ENCODE measurements around the gene ZNF746. TPM values are rescaled to one million over a fixed set of nuclear protein-coding genes. Genes with fewer than 3 reads are reported as not detected.

ZNF746 gene
- total RNA-seq, 6 experiments from 2014 or later, result 15.7 to 18.2 (median 16.4) TPM

- no peak for DNase-seq
- no peaks in the 10 kb centered on the region for H3K4me1 Mint-ChIP-seq (ENCODE audit: low read depth)
- H3K9me3 Mint-ChIP-seq, result no peaks in the 10 kb centered on the region
- H3K27me3 Mint-ChIP-seq (ENCODE audit: insufficient read depth), result no peaks in the 10 kb centered on the region; the same call in 1 of the 2 replicates
- no peak for TF ChIP-seq CTCF (IDR thresholded peaks at IDR 0.05)
- peaks cover 31% of the 10 kb centered on the region for H3K36me3 Mint-ChIP-seq (ENCODE audit: low read depth)
- no peak overlapping the region for H3K4me3 Mint-ChIP-seq
- no peak overlapping the region for H3K27ac Mint-ChIP-seq
Observed at GRCh38 chr7:149431486-149432120, 66.0 kb downstream of the ZNF746 start.

GRCh38 chr7:149430192-149430591 lies 67.4 kb downstream of the ZNF746 start:
- H3K4me3 Mint-ChIP-seq, result no peak overlapping the region
- no peaks in the 10 kb centered on the region; the same call in 1 of the 2 replicates for H3K27me3 Mint-ChIP-seq (ENCODE audit: insufficient read depth)
- H3K27ac Mint-ChIP-seq, result no peak overlapping the region
- no peak for DNase-seq
- no peaks in the 10 kb centered on the region for H3K9me3 Mint-ChIP-seq
- H3K4me1 Mint-ChIP-seq (ENCODE audit: low read depth), result no peaks in the 10 kb centered on the region
- TF ChIP-seq CTCF (IDR thresholded peaks at IDR 0.05), result no peak
- H3K36me3 Mint-ChIP-seq (ENCODE audit: low read depth), result peaks cover 24% of the 10 kb centered on the region

- TF ChIP-seq CTCF (IDR thresholded peaks at IDR 0.05), result no peak
- no peak overlapping the region for H3K27ac Mint-ChIP-seq
- no peaks in the 10 kb centered on the region for H3K27me3 Mint-ChIP-seq (ENCODE audit: insufficient read depth)
- no peak for DNase-seq
- H3K36me3 Mint-ChIP-seq (ENCODE audit: low read depth), result peaks cover 7% of the 10 kb centered on the region
- H3K9me3 Mint-ChIP-seq, result no peaks in the 10 kb centered on the region
- no peak overlapping the region for H3K4me3 Mint-ChIP-seq
- H3K4me1 Mint-ChIP-seq (ENCODE audit: low read depth), result no peaks in the 10 kb centered on the region
Observed at GRCh38 chr7:149427893-149428292, 69.7 kb downstream of the ZNF746 start.

- H3K9me3 Mint-ChIP-seq, result no peaks in the 10 kb centered on the region
- H3K4me1 Mint-ChIP-seq (ENCODE audit: low read depth), result no peaks in the 10 kb centered on the region
- TF ChIP-seq CTCF (IDR thresholded peaks at IDR 0.05), result no peak
- H3K27me3 Mint-ChIP-seq (ENCODE audit: insufficient read depth), result no peaks in the 10 kb centered on the region
- no peak for DNase-seq
- peaks cover 4% of the 10 kb centered on the region for H3K36me3 Mint-ChIP-seq (ENCODE audit: low read depth)
- no peak overlapping the region for H3K4me3 Mint-ChIP-seq
- no peak overlapping the region for H3K27ac Mint-ChIP-seq
Observed at GRCh38 chr7:149427096-149427680, 70.4 kb downstream of the ZNF746 start.

- no peak overlapping the region for H3K4me3 Mint-ChIP-seq
- no peaks in the 10 kb centered on the region for H3K4me1 Mint-ChIP-seq (ENCODE audit: low read depth)
- no peaks in the 10 kb centered on the region for H3K9me3 Mint-ChIP-seq
- no peak for TF ChIP-seq CTCF (IDR thresholded peaks at IDR 0.05)
- DNase-seq, result no peak
- no peaks in the 10 kb centered on the region; the same call in 1 of the 2 replicates for H3K36me3 Mint-ChIP-seq (ENCODE audit: low read depth)
- H3K27ac Mint-ChIP-seq, result no peak overlapping the region
- peaks cover 6% of the 10 kb centered on the region; the same call in 1 of the 2 replicates for H3K27me3 Mint-ChIP-seq (ENCODE audit: insufficient read depth)
Observed at GRCh38 chr7:149423449-149424110, 74.0 kb downstream of the ZNF746 start.
